T-helper 17 cell (primary cell): ENCODE results near the gene NTRK1. TPM values are rescaled to one million over a fixed set of nuclear protein-coding genes. Genes with fewer than 3 reads are reported as not detected.
A peak's percentile ranks its signal among the peaks of the same experiment; 100 is the strongest.

Experiments used
- ATAC-seq: fragments of 150-1000 bp; cut with Tn5 transposase; 2 replicates; pipeline ENCODE4 v1.10.0; 2021; ENCODE audit warnings: mild to moderate bottlenecking, moderate library complexity
- DNase-seq, 3 donors: peaks; one replicate each; pipeline versions ENCODE4 v3.0.0 to v3.0.0-alpha.2; 2020 to 2021
- H3K9me3 ChIP-seq: one replicate; pipeline ENCODE4 v1.7.0; 2013; ENCODE audit warnings: low read length, mild to moderate bottlenecking; ENCODE audit not compliant: control insufficient read depth, poor library complexity, severe bottlenecking
- H3K27ac Mint-ChIP-seq: one replicate; pipeline ENCODE4 v1.8.0; 2022; ENCODE audit warnings: mild to moderate bottlenecking, moderate library complexity, mixed read lengths
- H3K27me3 Mint-ChIP-seq: one replicate; pipeline ENCODE4 v1.8.0; 2022; ENCODE audit warnings: mixed read lengths
- H3K36me3 Mint-ChIP-seq: one replicate; pipeline ENCODE4 v1.8.0; 2022; ENCODE audit warnings: low read depth, mixed read lengths
- H3K4me1 Mint-ChIP-seq: one replicate; pipeline ENCODE4 v1.8.0; 2022; ENCODE audit warnings: mild to moderate bottlenecking, mixed read lengths
- H3K4me3 Mint-ChIP-seq: one replicate; pipeline ENCODE4 v1.8.0; 2022; ENCODE audit warnings: mild to moderate bottlenecking, moderate library complexity, mixed read lengths
- total RNA-seq, 4 donors: library from RNA in 2 of 4; stranded (reverse) in 2 of 4; gene quantifications; one replicate each; pipeline ENCODE4 v1.2.3 and lab custom pipeline; 2022 to 2026

NTRK1 gene
- total RNA-seq, 2 donors from 2014 or later = 0.34 to 0.67 TPM

DNA sequence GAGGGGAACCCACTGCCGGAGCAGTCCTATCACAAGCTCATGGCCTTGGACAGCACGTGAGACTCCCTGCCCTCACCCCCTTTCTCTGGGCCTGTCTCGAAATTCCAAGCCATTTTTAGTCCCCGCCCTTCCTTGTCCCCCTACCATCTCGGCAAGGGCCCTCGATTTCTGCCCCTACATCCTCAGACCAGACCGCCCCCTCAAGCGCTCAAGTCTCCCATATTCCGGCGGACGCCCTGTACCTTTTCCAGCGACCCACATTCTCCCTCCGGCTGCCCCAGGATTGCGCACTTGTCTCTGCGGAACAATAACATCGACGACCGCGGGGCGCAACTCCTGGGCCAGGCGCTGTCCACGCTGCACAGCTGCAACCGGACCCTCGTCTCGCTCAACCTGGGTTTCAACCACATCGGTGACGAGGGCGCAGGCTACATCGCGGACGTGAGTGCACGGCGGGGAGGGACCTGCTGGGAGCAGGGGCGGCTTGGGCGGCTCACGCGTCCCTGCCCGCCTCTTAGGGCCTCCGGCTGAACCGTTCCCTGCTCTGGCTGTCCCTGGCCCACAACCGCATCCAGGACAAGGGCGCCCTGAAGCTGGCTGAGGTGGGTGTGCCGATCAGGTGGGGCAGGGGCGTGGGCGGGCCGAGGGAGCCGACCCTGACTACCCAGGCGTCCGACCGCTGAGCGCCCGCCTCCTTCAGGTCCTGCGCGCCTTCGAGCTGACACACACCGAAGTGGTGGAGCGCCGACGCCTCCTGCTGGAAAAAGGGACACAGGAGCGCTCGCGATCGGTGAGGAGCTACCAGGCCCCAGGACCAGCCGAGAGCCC, 66.8 kb downstream of the NTRK1 start:
- ATAC-seq = peak; percentile 79
- Mint-ChIP-seq H3K27ac (no peak overlapping the region), H3K36me3 (peaks cover 15% of the 10 kb centered on the region), H3K4me1 (peaks cover 34% of the 10 kb centered on the region), H3K4me3 (peak overlapping the region; percentile 77), H3K27me3 (peaks cover 88% of the 10 kb centered on the region)
- no peaks in the 10 kb centered on the region for H3K9me3 ChIP-seq
- DNase-seq = peak; percentile 46 to 47 (median 47)

GRCh38 chr1:156928043-156928602, 67.5 kb downstream of the NTRK1 start:
- DNase-seq = no peak
- Mint-ChIP-seq H3K4me3 (peak overlapping the region; percentile 77), H3K27ac (no peak overlapping the region), H3K27me3 (peaks cover 88% of the 10 kb centered on the region), H3K4me1 (peaks cover 33% of the 10 kb centered on the region), H3K36me3 (peaks cover 13% of the 10 kb centered on the region)
- ATAC-seq = peak; percentile 24
- H3K9me3 ChIP-seq = no peaks in the 10 kb centered on the region

DNA sequence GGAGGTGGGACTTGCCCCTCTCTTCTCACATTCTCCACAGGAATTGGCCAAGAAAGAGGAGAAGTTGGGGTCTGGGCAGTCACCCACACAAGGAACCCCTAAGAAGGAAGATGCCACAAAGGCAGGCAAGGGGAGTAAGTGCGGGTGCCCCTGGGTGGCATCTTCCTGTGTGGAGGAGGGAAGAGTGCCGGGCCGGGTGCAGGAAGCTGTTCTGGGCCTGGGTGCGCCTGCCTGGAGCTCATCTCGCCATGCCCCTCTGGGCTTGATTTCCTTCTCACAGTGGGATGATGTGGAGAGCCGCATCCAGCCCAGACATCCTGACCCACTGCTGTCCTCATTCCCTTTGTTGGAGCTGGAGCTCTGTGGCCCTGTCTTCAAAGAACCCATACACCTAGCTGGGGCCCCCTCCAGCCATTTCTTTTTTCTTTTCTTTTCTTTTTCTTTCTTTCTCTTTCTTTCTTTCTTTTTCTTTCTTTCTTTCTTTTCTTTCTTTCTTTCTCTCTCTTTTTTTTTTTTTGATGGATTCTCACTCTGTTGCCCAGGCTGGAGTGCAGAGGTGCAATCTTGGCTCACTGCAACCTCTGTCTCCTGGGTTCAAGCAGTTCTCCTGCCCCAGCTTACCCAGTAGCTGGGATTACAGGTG, 69.1 kb downstream of the NTRK1 start:
- ATAC-seq = no peak
- no peak overlapping the region for H3K27ac Mint-ChIP-seq
- H3K36me3 Mint-ChIP-seq = peaks cover 13% of the 10 kb centered on the region
- no peak overlapping the region for H3K4me3 Mint-ChIP-seq
- DNase-seq = no peak
- peaks cover 88% of the 10 kb centered on the region for H3K27me3 Mint-ChIP-seq
- H3K9me3 ChIP-seq = no peaks in the 10 kb centered on the region
- peaks cover 29% of the 10 kb centered on the region for H3K4me1 Mint-ChIP-seq

- no peaks in the 10 kb centered on the region for H3K9me3 ChIP-seq
- Mint-ChIP-seq H3K4me3 (no peak overlapping the region), H3K4me1 (peaks cover 29% of the 10 kb centered on the region), H3K27me3 (peaks cover 80% of the 10 kb centered on the region), H3K27ac (no peak overlapping the region), H3K36me3 (peaks cover 10% of the 10 kb centered on the region)
- no peak for DNase-seq
- no peak for ATAC-seq
Measured at GRCh38 chr1:156930483-156930882, 69.8 kb downstream of the NTRK1 start.

Other genes with a start within 250 kb of the NTRK1 start
- gene HAPLN2, start 241.4 kb upstream of the NTRK1 start, total RNA-seq = under 1 TPM in 1 of 2 donors, not detected in 1; 0.35 TPM
- not detected for gene BCAN, start 218.7 kb upstream of the NTRK1 start, total RNA-seq
- gene NES, start 183.5 kb upstream of the NTRK1 start, total RNA-seq = not detected
- gene CRABP2, start 155.3 kb upstream of the NTRK1 start, total RNA-seq = 1 to 10 TPM; 1.5 to 4.5 TPM
- 10 to 100 TPM; 13.1 to 21.6 TPM for gene METTL25B, start 132.4 kb upstream of the NTRK1 start, total RNA-seq
- 10 to 100 TPM; 41.4 to 54.2 TPM for gene ISG20L2, start 132.1 kb upstream of the NTRK1 start, total RNA-seq
- gene MRPL24, start 119.8 kb upstream of the NTRK1 start, total RNA-seq = 10 to 100 TPM; 18.7 to 25.1 TPM
- 100 to 1,000 TPM in 1 of 2 donors, 10 to 100 TPM in 1; 75.3 to 100 TPM for gene HDGF, start 109.2 kb upstream of the NTRK1 start, total RNA-seq
- gene PRCC, start 93.3 kb upstream of the NTRK1 start, total RNA-seq = 10 to 100 TPM; 51.0 to 82.4 TPM
- 100 to 1,000 TPM; 129 to 137 TPM for gene SH2D2A, start 44.0 kb upstream of the NTRK1 start, total RNA-seq
- gene INSRR, start 1.7 kb upstream of the NTRK1 start, total RNA-seq = not detected
- gene PEAR1, start 32.9 kb downstream of the NTRK1 start, total RNA-seq = 10 to 100 TPM in 1 of 2 donors, under 1 TPM in 1; 0.42 to 17.7 TPM
- not detected for gene LRRC71, start 59.8 kb downstream of the NTRK1 start, total RNA-seq
- 10 to 100 TPM; 16.5 to 28.0 TPM for gene ARHGEF11, start 184.9 kb downstream of the NTRK1 start, total RNA-seq
- gene ETV3L, start 238.9 kb downstream of the NTRK1 start, total RNA-seq = under 1 TPM in 1 of 2 donors, not detected in 1; 0.15 TPM